Activated CD8-positive, alpha-beta T cell treated with anti-CD3 and anti-CD28 coated beads for 36 hours (primary cell): Measurements from ENCODE around the gene CLMN. TPM values are rescaled to one million over a fixed set of nuclear protein-coding genes. Genes with fewer than 3 reads are reported as not detected.

ENCODE experiments used
- ATAC-seq: fragments of 200-7000 bp; cut with Tn5 transposase; one replicate; pipeline ENCODE4 v1.10.0; 2021; ENCODE audit warnings: mild to moderate bottlenecking, moderate library complexity
- CTCF ChIA-PET: fragments of 350-600 bp; sonication (Branson Sonifier 250); formaldehyde crosslinking; loops from one replicate; lab custom pipeline; 2021; ENCODE audit warnings: antibody characterized with exemption; lab: Charles Lee
- POLR2A ChIA-PET: fragments of 350-600 bp; sonication (Branson Sonifier 250); formaldehyde crosslinking; loops from one replicate; lab custom pipeline; 2021; ENCODE audit warnings: antibody characterized with exemption; lab: Charles Lee
- DNase-seq: peaks from one replicate; pipeline ENCODE4 v3.0.0-alpha.2; 2020
- H3K27ac Mint-ChIP-seq: one replicate; pipeline ENCODE4 v1.8.0; 2021; ENCODE audit warnings: mild to moderate bottlenecking, mixed read lengths
- H3K27me3 Mint-ChIP-seq: one replicate; pipeline ENCODE4 v1.8.0; 2021; ENCODE audit warnings: mixed read lengths
- H3K36me3 Mint-ChIP-seq: one replicate; pipeline ENCODE4 v1.8.0; 2021; ENCODE audit warnings: low read depth, mixed read lengths
- H3K4me1 Mint-ChIP-seq: one replicate; pipeline ENCODE4 v1.8.0; 2021; ENCODE audit warnings: low read depth, mixed read lengths
- H3K4me3 Mint-ChIP-seq: one replicate; pipeline ENCODE4 v1.8.0; 2021; ENCODE audit warnings: mild to moderate bottlenecking, moderate library complexity, mixed read lengths
- H3K9me3 Mint-ChIP-seq: one replicate; pipeline ENCODE4 v1.8.0; 2021; ENCODE audit warnings: mixed read lengths
- CTCF ChIP-seq: fragments of 200-600 bp; IDR thresholded peaks from one replicate; pipeline ENCODE4 v1.8.0; 2022; ENCODE audit warnings: antibody characterized with exemption, mild to moderate bottlenecking
- intact Hi-C: fragments of 100-400 bp; cut with micrococcal nuclease; formaldehyde crosslinking; loops from one replicate; pipeline ENCODE4 v1.10.0; 2022
- total RNA-seq, 2 experiments: library from RNA; stranded (reverse); gene quantifications; one replicate each; pipeline ENCODE4 v1.2.3, GENCODE V29; 2021

The CLMN gene
- total RNA-seq, result under 1 TPM; 0.31 to 0.59 TPM

- POLR2A ChIA-PET, result interaction anchor here (1.3 kb wide), 1 partner anchor 162 kb away, joined by 3 read pairs; the partner anchor contains the start of gene DICER1
These were observed at the start of gene CLMN for GRCh38 chr14:95319312-95320077. CLMN (minus strand) TSS chr14:95319908; CDS start chr14:95319792, 116 bp downstream.

GRCh38 chr14:95365401-95365800 is 45.7 kb upstream of the CLMN start:
- H3K4me1 Mint-ChIP-seq, result no peaks in the 10 kb centered on the region
- no peak for TF ChIP-seq CTCF
- H3K9me3 Mint-ChIP-seq, result no peaks in the 10 kb centered on the region
- DNase-seq (no peak), ATAC-seq (no peak)
- intact Hi-C loops, result no loop called here
- H3K4me3 Mint-ChIP-seq, result no peak overlapping the region
- peaks cover 27% of the 10 kb centered on the region for H3K27me3 Mint-ChIP-seq
- ChIA-PET CTCF (no interaction called here), POLR2A (no interaction called here)
- H3K36me3 Mint-ChIP-seq, result no peaks in the 10 kb centered on the region
- no peak overlapping the region for H3K27ac Mint-ChIP-seq

More at GRCh38 chr14:95319312-95320077, at the start of gene CLMN:
- ATAC-seq (peak; percentile 40), DNase-seq (peak; percentile 37)
- H3K27me3 Mint-ChIP-seq, result peaks cover 28% of the 10 kb centered on the region
- peak within 1 kb of the TSS; percentile 57 for H3K4me3 Mint-ChIP-seq
- H3K36me3 Mint-ChIP-seq, result no peaks in the 10 kb centered on the region
- H3K4me1 Mint-ChIP-seq, result peaks cover 14% of the 10 kb centered on the region
- TF ChIP-seq CTCF, result no peak
- no peaks in the 10 kb centered on the region for H3K9me3 Mint-ChIP-seq
- CTCF ChIA-PET, result no interaction called here
- H3K27ac Mint-ChIP-seq, result no peak within 1 kb of the TSS
- intact Hi-C loops, result no loop called here

- DNase-seq (no peak), ATAC-seq (no peak)
- H3K9me3 Mint-ChIP-seq, result no peaks in the 10 kb centered on the region
- no peak overlapping the region for H3K27ac Mint-ChIP-seq
- TF ChIP-seq CTCF, result no peak
- intact Hi-C loops, result no loop called here
- no peaks in the 10 kb centered on the region for H3K4me1 Mint-ChIP-seq
- H3K4me3 Mint-ChIP-seq, result no peak overlapping the region
- ChIA-PET POLR2A (no interaction called here), CTCF (no interaction called here)
- no peaks in the 10 kb centered on the region for H3K36me3 Mint-ChIP-seq
- H3K27me3 Mint-ChIP-seq, result peaks cover 27% of the 10 kb centered on the region
These were observed 44.9 kb upstream of the CLMN start for GRCh38 chr14:95364481-95365209.

GRCh38 chr14:95363468-95363954 is 43.8 kb upstream of the CLMN start:
- POLR2A ChIA-PET, result no interaction called here
- Mint-ChIP-seq H3K4me3 (no peak overlapping the region), H3K9me3 (no peaks in the 10 kb centered on the region), H3K27ac (no peak overlapping the region), H3K36me3 (no peaks in the 10 kb centered on the region), H3K4me1 (no peaks in the 10 kb centered on the region), H3K27me3 (peaks cover 31% of the 10 kb centered on the region)
- ATAC-seq (no peak), DNase-seq (no peak)
- TF ChIP-seq CTCF, result no peak
- CTCF ChIA-PET, result no interaction called here
- intact Hi-C loops, result no loop called here

GRCh38 chr14:95362138-95362494 is 42.4 kb upstream of the CLMN start:
- TF ChIP-seq CTCF, result no peak
- CTCF ChIA-PET, result interaction anchor here (0.6 to 1.8 kb wide), 14 partner anchors 8 to 948 kb away, joined by 3 to 8 read pairs (median 4); no protein-coding TSS in a partner anchor
- Mint-ChIP-seq H3K36me3 (no peaks in the 10 kb centered on the region), H3K27ac (no peak overlapping the region), H3K9me3 (no peaks in the 10 kb centered on the region), H3K4me1 (no peaks in the 10 kb centered on the region), H3K4me3 (no peak overlapping the region), H3K27me3 (peaks cover 29% of the 10 kb centered on the region)
- no peak for DNase-seq
- ATAC-seq, result no peak
- intact Hi-C loops, result no loop called here
- POLR2A ChIA-PET, result no interaction called here
